ENCODE measurements around the gene SP8.

The SP8 gene

DNA sequence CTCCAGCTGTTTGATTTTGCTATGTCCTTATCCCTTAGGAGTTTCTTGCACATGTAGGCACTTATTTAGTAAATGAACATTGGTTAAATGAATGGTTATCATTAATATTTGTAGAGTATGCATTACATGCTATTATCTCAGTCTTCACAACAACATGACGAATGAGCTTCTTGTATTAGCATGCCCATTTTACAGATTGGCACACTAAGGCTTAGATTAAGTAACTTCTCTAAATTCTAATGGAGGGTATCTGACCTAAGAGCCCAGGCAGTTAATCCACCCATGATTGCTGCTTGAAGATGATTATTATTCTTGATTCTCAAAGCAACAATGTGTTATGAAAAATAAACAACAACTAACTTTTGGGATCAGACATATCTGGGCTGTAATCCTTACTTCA lies 32.7 kb downstream of the SP8 start:
- no peak for DNase-seq (ENCODE audit: low read depth in 2 of 2)

DNA sequence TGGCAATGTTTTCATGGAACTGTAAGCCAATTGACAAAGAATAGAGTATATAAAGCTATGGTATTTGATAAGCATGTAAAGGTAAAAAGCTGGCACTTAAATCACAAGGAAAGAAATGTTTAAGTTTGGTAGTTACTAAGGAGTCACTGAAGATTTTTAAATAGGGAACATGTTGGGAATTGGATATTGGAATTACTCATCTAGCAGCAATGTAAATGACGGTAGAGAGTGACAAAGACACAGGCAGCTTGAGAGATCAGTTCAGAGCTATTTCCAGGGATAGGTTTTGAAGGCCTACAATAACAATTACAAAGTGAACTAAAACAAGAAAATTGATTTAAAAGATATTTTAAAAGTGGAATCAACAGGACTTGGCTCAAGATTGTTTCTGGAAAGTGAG lies 36.8 kb downstream of the SP8 start:
- DNase-seq (ENCODE audit: low read depth in 2 of 2), result no peak

DNA sequence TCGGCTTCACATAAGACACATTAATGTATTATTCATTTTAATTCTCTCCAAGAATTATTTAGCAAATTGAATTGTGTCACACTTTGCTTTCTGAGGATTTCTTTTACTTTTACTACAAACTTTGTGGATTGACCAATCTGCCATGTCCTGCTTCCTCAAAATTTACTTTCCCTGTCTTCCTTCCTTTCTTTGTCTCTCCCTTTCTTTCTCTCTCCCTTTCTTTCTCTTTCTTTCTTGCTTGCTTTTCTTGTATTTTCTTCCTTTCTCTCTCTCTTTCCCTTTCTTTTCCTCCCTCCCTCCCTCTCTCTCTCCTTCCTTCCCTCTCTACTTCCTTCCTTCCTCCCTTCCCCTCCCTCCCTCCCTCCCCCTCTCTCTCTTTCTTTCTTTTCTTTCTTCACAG lies 37.8 kb downstream of the SP8 start:
- no peak for DNase-seq (ENCODE audit: low read depth in 2 of 2)

DNA sequence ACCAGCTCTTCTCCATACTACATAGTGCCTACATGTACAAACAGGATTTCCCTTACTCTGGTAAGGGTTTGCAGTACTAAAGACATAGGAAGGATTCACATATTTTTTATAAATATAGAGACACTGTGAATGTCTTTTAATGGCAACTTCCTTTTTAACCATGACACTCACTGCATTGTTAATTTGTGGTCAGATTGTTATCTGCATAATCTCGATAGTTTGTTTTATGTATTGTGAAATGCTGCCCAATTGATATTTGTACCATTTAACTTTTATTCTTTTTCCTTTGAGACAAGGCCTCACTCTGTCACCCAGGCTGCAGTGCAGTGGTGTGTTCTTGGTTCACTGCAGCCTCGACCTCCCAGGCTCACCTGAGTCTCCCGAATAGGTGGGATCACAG lies 39.7 kb downstream of the SP8 start:
- DNase-seq (ENCODE audit: low read depth in 2 of 2), result no peak

DNA sequence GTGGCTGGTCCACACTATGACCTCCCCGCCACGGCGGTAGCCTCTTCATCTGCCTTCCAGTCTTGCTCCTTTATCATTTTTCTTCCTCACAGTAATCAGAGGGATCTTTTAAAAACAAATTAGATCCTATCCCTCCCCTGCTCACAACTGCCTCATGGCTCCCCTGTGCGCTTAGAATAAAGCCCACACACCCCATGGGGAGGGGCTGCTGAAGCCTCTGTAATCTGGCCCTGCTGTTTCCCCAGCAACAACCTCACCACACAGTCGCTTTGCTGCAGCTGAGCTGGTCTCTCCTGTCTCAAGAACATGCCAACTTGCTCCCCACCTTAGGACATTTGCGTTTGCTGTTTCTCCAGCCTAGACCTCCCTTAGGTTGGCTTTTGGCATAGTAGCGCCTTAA lies 41.0 kb downstream of the SP8 start:
- no peak for DNase-seq (ENCODE audit: low read depth in 2 of 2)

DNA sequence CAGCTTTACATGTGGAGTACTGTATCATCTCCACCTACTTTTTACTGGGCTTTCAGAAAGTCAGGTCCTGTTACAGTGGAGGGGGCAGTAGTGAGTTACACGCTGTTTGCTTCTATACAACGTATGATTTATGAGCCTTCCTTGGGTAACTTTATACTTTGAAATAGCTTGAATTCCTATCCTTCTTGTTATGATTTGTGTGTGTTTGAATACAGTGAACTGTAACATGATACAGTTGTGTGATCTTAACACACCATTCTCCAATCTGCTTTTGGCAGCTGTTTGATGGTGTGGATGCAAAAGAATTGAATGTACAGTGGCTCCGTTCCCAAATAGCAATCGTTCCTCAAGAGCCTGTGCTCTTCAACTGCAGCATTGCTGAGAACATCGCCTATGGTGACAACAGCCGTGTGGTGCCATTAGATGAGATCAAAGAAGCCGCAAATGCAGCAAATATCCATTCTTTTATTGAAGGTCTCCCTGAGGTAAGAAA lies 41.7 kb downstream of the SP8 start:
- no peak for DNase-seq (ENCODE audit: low read depth in 2 of 2)

DNA sequence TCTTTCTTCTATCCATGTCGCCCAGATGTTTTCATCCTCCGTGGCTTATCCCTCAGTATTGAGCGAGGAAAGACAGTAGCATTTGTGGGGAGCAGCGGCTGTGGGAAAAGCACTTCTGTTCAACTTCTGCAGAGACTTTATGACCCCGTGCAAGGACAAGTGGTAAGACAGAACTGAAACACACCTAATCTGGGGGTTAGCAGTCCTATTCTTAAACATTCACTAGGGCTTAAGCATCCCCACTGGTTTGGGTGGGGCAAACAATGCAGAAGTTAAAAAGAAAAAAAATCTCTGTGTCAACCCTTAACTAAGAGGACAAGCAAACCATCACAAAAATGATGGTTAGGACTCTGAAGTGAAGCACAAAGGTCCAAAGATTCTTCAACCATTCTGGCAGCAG lies 43.8 kb downstream of the SP8 start:
- no peak for DNase-seq (ENCODE audit: low read depth in 2 of 2)

DNA sequence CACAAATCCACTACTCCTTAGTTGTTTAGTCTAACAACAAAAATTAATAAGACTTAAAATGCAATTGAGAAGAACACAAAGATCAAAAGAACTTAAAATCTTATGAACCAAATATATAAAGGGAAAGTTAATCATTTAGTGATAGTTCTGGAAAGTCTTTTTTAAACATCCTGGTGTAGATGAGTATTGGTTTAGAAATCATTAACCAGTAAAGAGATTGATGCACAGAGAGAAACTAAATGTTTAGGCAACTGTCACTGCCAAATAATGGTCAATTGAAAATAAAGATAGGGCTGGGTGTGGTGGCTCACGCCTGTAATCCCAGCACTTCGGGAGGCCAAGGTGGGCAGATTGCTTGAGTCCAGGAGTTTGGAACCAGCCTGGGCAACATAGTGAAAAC lies 44.9 kb downstream of the SP8 start:
- DNase-seq (ENCODE audit: low read depth in 2 of 2), result no peak

DNA sequence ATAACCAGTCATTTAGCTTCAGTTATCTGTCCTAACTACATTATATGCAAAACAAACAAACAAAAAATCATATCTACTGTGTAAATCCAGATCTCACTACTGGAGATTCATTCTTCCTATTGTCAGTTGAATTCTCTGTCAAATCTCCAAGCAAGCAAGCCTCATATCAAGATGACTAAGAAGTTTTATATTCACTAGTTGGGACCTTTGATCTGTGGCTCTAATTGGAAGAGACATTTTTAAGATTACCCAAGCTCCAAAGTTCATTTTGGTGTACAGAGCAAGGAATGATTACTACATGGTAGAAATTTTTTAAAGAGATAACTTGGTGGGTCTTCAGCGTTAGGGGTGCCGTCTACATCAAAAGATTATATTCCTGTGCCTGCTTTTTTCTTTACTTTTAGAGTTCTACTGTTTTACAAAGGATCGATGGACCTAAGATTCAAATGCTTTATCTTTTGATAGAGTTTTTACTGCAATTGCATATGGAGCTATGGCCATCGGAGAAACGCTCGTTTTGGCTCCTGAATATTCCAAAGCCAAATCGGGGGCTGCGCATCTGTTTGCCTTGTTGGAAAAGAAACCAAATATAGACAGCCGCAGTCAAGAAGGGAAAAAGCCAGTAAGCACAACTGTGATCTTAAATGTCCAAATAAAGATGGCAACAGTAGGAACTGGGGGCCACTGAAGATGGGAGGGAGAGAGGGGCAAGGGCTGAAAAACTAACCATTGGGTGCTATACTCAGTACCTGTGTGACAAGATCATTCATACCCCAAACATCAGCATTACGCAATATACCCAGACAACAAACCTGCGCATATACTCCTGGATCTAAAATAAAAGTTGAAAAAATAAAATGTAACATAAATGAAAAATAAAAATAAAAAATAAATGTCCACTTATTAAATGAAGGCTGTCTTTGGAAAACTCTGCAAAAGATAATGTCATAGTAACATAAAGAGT lies 47.9 kb downstream of the SP8 start:
- DNase-seq (ENCODE audit: low read depth in 2 of 2), result no peak

DNA sequence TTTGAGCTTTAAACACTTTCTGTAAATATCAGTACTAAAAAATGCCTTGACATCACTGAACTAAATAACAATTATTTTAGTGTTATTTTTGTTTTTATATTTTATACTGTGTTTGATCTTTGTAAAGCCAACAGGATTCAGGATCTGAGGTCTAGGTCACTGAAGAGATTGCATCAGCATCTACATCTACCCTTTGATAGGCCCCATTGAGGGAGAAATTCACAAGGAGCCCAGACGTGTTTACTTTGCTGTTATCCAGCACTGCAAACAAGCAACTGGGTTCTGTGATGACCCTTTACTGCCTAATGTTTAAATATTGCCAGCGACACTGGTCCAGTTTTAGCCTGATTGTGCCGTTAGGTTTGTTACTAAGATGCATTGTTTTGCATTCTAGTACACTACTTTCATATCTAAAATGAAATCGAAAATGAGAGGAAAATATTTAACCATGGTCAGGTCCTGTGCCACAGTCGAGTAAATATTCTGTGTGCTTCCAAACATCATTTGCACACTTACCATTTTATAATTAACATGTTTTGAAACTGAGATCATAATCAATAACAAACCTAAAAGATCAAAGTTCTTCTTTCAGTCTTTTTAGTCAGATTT lies 48.7 kb downstream of the SP8 start:
- DNase-seq (ENCODE audit: low read depth in 2 of 2), result no peak

DNA sequence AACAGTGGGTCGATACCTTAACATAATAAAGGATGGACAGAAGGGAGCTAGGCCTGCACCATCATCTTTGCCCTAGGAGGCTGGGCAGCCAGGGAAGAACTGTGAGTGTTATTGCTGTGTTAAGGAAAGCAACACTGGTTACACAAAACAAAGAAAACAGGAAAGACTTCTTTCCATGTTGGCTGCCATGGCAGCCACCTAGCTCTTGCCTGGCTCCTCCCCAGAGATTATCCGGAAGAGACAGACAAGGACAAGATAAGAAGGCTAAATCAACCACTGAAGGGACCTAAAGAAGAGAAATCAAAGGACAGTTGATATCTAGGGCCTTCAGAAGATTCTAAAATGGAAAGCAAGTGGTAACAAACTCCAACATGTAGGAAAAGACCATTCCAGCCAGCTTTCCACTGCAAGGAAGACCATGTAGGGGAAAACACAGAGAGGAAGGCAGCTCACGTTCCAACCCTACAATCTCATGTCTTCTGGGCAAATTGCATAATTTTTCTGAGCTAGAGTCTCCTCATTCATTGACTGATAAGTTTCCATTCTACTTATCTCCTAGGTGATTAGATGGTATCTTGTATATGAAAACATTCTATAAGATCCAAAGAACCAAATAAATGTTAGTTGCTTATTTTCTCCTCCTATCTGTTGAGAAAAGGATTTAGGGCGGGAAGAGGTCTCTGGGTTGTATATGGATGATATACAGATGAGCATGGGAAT lies 51.2 kb downstream of the SP8 start:
- DNase-seq (ENCODE audit: low read depth in 2 of 2), result no peak

All from activated CD4-positive, alpha-beta T cell treated with anti-CD3 and anti-CD28 coated beads for 24 hours (primary cell).